DMS 273 (cell line): ENCODE data around the gene DNAJC7.

ENCODE experiments used
- DNase-seq: peaks from one replicate; lab custom pipeline; 2025; ENCODE audit not compliant: unreplicated experiment; lab: John Stamatoyannopoulos, UW

The DNAJC7 gene

GRCh38 chr17:42016941-42017865 is at the start of gene DNAJC7:
Gene DNAJC7 (minus strand): TSS chr17:42017439. CDS start chr17:42017416, 23 bp downstream.
- DNase-seq: peak; percentile 97

- DNase-seq: no peak
Measured at GRCh38 chr17:42065201-42065600, 48.0 kb upstream of the DNAJC7 start.

DNA sequence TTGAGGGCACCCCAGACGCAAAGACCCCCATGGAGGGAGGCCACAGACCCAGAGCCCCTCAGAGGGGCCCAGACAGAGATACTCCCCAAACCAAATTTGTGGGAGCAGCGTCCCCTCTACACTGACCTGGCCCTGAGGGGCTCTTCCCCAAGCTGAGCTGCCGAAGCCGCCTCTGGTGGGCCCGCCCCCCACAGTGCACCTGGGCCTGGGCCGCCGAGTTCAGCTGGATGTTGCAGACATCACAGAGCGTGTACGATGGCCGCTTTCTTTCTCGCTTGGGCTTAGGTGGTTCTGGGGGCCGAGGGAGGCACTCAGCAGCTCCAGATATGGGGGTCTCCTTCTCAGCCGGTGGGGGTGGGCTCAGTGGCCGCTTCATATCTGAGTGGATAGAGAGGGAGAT is 45.4 kb upstream of the DNAJC7 start:
- DNase-seq: no peak

DNA sequence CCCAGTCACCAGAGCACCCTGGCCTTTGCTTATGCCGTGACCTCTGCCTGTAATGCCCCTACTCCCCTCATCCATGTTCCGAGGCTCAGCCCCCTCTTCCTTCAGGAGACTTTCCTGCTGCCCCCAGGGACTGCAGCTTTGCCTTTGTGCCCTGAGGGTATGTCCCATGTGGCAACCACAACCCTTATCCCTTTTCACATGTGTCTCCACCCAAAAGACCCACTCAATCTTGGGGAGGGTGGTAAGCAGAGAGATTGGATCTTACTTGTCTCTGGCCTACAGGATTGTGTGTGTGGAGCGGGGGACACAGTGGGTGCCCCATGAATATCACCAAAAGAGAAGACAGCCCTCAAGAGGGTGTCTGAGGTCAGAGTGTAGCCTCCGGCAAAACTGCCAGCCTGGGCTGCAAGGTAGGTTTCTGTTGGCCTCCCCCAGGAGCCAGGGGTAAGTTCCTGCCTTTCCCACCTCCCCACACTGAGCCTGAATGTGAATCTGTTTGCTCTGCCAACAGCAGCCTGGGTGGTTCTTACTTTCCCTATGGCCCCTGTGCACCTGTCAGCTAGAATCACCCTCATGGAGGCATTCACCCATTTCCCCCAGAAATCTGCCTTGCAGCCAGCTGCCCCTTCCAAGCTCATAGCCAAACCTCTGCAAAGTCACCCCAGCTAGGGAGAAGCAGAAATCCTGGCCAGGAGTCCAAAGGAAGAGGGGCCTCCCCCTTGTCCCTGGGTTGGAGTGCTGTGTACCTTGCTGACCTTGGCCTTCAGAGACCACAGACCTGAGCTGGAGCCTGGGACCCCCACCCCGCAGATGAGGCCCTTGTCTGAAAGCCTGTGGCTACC is 44.6 kb upstream of the DNAJC7 start:
- DNase-seq: peak; percentile 73

- no peak for DNase-seq
Measured at GRCh38 chr17:42060231-42060630, 43.0 kb upstream of the DNAJC7 start.

DNA sequence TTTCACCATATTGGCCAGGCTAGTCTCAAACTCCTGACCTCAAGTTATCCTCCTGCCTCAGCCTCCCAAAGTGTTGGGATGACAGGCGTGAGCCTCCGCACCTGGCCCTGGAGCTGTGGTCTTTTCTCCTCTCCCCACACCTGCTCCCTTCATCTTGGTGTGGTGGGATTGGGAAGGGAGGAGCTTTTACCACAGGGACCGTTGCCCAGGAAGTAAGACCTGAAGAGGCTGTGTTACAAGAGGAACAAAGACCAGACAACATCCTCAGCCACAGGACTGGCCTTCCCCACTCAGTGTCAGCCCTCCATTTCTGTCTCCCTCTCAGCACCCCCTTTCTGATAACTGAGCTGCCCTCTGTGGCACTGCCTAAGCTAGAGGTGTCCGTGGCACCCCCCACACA is 42.6 kb upstream of the DNAJC7 start:
- DNase-seq: no peak

DNA sequence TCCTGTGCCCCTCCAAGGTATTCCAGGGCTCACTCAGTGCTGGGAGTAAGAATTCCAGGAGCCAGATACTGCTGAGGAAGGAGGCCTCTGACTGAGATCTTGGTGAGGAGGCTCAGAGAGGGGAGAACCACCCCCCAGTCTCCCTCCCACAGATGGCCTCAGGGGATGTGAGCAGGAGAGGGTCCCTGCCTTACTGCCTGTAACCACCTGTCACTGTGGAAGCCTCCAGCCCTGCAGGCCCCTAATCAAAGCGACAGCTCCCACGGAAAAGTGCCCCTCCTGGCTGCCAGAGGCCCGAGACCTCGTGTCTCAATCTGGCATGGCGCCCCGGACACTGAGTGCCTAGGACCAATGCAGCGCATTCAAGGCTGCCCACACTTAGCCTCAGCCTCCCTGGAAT is 40.8 kb upstream of the DNAJC7 start:
- DNase-seq: peak; percentile 28

GRCh38 chr17:42056635-42057034 is 39.4 kb upstream of the DNAJC7 start:
- no peak for DNase-seq

GRCh38 chr17:42055496-42055895 is 38.3 kb upstream of the DNAJC7 start:
- DNase-seq: no peak

DNA sequence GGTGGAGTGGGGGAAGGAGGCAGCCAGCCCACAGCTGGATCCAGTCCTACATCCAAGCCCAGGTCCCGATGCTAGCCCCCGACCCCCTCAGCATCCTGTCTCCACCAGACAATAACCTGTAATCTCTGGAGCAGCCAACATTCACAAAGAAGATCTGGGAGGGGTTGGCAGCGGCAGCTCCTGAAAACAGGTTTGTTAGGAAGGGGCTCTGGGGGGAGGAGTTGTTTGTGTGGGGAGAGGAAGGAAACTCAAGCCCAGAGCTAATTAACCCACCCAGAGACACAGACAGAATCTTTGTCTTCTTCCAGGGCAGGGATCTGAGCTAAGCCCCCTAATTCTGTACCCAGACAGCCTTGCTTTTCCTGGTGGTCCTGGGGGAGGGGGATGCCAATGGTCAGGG is 37.8 kb upstream of the DNAJC7 start:
- DNase-seq: no peak

DNA sequence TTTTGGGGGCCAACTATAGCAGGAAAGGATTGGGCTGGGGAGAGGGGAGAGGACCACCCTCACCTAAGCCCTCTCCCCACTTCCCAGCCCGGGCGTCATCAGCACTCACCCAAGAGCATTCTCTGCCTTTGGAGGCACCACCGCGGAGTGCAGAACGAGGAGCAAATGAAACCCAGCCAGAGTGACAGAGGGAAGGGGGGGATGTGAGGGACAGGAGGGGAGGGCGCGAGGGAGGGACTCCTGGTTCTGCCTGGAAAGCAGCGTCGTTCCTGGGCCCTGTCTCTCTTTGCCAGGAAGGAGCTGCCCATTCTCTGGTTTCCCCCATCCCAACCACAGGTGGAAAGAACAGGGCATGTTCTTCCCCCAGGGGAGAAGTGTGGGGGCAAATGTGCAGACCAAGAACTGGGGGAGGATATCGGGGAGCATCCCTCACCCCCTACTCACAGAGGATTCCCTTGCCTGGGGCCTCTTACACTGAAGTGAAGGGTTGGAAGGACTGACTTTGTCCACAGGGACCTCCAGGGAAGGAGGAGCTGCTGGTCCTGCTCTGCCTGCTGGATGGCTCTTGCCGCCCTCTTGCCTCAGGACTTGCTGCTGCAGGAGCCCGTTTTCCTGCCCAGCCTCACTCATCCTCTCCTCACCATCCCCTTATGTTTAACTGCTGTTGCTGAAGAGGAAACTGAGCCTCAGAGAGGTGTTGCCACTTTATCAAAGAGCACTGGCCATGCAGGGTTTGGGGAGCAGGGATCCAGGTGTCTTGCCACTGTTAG is 36.7 kb upstream of the DNAJC7 start:
- no peak for DNase-seq

DNA sequence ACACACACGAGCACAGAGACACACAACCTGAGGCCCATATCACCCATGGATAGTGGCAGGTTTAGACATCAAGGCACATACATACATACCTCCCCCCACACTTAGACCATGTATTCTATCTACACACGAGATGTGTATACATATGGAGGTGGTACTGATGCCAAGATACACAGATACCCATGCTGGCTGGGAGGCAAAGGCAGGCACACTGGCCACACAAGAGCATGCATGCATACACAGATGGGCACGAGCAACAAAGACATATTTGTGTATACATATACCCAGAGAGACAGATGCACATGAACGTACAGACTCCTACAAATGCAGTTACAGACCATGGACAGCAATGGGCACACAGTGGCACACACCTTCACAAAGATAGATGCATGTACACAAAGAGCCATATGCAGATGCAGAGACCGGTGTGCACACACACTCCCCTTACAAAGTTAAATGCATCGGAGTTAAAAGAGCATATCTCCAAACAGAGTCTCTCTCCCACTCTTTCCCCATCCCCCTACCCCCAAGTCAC is 35.2 kb upstream of the DNAJC7 start:
- no peak for DNase-seq

DNA sequence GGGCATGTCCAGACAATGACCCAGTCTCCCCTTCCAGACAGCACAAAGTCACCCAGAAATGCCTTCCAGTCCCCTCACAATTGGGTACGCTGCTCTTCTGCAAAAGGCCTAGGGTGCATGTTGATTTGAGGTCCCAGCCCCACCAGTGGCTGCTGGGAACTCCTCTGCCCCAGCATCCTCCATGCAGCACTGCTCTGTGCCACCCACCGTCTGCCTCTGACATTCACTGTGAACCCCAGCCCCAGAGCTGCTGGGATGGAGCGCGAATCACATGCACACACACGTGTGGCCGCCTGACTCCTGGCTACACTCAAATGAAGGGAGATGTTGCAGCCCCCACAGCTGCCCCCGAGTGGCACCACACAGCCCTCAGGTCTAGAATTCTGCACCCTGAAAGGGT is 34.4 kb upstream of the DNAJC7 start:
- DNase-seq: no peak

GRCh38 chr17:42051013-42051400 is 33.8 kb upstream of the DNAJC7 start:
- no peak for DNase-seq

DNA sequence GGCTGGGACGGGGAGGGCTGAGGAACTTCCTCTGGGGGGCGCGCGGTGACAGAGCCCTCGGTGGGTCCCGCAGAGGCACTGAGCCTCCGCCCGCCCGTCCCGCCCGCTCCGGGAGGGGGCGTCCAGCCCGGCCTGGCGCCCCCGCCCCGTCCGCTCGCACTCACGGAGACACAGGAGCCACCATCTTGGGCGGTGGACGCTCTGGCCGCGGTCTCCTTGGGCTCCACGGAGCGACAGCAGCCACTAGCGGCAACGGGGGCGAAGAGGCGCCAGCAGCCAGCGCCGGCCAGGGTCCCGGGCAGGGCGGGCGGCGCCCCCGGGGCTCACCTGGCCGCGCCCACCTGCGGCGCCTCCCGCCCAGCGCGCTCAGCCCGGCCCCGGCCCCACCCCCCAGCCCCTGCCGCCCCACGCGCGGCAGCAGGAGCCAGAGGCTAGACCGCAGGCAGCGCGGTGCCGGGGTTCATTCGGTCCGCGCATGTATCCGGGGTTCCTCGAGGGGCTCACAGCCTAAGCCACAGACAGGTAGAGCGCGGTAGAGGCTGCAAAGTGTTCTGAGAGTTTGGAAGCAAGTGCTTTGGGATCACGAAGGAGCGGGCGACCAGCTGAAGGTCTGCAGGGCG is 33.3 kb upstream of the DNAJC7 start, which contains the start of gene C17orf113:
TSS of gene C17orf113 (minus strand) at position 209 of the 620 bp plus-strand sequence. CDS start 7,225 bp downstream, outside the sequence.
- DNase-seq: peak; percentile 73

DNA sequence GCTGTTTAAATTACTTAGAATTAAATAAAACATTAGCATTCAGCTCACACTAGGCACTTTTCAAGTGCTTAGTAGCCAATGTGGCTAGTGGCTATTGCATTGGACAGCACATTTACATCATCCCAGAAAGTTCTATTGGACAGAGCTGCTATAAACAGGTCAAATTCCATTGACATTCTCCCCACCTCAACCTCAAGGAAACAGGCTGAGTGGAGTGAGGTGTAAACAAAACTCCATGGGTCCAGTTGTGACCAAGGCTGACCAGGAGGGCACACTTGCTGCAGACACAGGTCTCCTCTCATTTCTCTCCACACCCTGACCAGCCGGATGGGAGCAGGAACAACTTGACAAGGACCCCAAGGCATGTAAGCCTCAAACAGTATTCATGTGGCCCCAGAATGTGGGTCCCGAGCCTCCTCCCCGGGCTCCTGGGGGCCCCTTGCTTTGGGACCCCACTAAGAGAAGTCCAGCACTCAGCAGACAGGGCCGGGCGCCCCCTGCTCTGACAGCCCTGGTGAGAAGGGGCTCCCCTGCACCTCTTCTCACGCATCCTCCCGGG is 32.7 kb upstream of the DNAJC7 start:
- no peak for DNase-seq

DNA sequence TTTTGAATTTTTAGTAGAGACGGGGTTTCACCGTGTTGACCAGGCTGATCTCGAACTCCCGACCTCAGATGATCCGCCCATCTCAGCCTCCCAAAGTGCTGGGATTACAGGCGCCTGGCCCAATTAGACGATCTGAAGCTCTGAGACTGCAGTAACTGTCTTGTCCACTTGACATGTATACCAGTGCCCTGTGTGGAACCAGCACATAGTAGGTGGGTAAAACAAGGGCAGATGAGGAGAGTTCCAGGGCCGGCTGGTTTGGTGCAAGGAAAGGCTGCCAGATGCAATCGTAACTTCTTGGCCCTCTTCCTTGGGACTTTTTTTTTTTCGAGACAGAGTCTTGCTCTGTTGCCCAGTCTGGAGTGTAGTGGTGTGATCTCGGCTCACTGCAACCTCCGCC is 30.1 kb upstream of the DNAJC7 start:
- DNase-seq: no peak

- DNase-seq: no peak
Measured at GRCh38 chr17:42045719-42046118, 28.5 kb upstream of the DNAJC7 start.

GRCh38 chr17:42042598-42043319 is 25.5 kb upstream of the DNAJC7 start:
- DNase-seq: no peak
